Esophagus muscularis mucosa (tissue), 4 donors: ENCODE data around the gene MISP3. TPM values are rescaled to one million over a fixed set of nuclear protein-coding genes. Genes with fewer than 3 reads are reported as not detected.

ENCODE experiments used
- DNase-seq: peaks from one replicate; pipeline ENCODE4 v3.0.0-alpha.2; 2017; ENCODE audit errors: extremely low spot score
- H3K27ac ChIP-seq, 4 donors: fragments of 200-600 bp; sonication (generic); replicated peaks in 1 of 4; 1 replicate in 3 of 4; 2 replicates in 1 of 4; pipeline ENCODE4 v1.5.1; 2016 to 2019; ENCODE audit warnings: mild to moderate bottlenecking in 1 of 4
- H3K27me3 ChIP-seq, 4 donors: fragments of 200-600 bp; sonication (generic); one replicate each; pipeline versions ENCODE4 v1.5.1 to v1.6.0; 2016 to 2019
- H3K36me3 ChIP-seq, 4 donors: fragments of 200-600 bp; sonication (generic); one replicate each; pipeline ENCODE4 v1.5.1; 2016 to 2019
- H3K4me1 ChIP-seq, 4 donors: fragments of 200-600 bp; sonication (generic); one replicate each; pipeline ENCODE4 v1.5.1; 2016 to 2019
- H3K4me3 ChIP-seq, 4 donors: fragments of 200-600 bp; sonication (generic); 1 replicate in 2 of 4; 2 replicates in 2 of 4; pipeline ENCODE4 v1.5.1; 2016 to 2019; ENCODE audit warnings: mild to moderate bottlenecking in 4 of 4, moderate library complexity in 1 of 4
- H3K9me3 ChIP-seq, 4 donors: fragments of 200-600 bp; sonication (generic); 1 replicate in 3 of 4; 2 replicates in 1 of 4; pipeline ENCODE4 v1.5.1; 2016 to 2019
- EP300 ChIP-seq: sonication (generic); formaldehyde crosslinking; IDR thresholded peaks from one replicate; pipeline ENCODE4 v1.6.1; 2017; ENCODE audit warnings: antibody characterized with exemption
- POLR2A ChIP-seq: fragments of 450-650 bp; IDR thresholded peaks from one replicate; pipeline ENCODE4 v1.6.1; 2017; ENCODE audit warnings: antibody characterized with exemption, moderate library complexity, mild to moderate bottlenecking, low read depth
- POLR2AphosphoS5 ChIP-seq, 2 donors: sonication (generic); formaldehyde crosslinking; IDR thresholded peaks; one replicate each; pipeline ENCODE4 v1.6.1; 2017; ENCODE audit warnings: antibody characterized with exemption in 2 of 2
- WGBS: methylation state at CpG from one replicate; pipeline ENCODE4 v1.1.5; 2018; 5-methylcytosine and 5-hydroxymethylcytosine counted together
- intact Hi-C: fragments of 100-400 bp; cut with DNase I; formaldehyde crosslinking; loops from one replicate; pipeline ENCODE4 v1.15.1; 2023
- total RNA-seq, 4 donors: library from RNA; depleted of rRNA; stranded (reverse); fragments of >200 nt; gene quantifications; one replicate each; pipeline versions ENCODE4 v1.1.0 to v1.2.1, GENCODE V29; 2016
- TF ChIP-seq, protein P1 (sequence below), 3 experiments: fragments of 200-600 bp in 2 of 3; fragments of 450-650 bp in 1 of 3; sonication (generic) in 2 of 3; IDR thresholded peaks; one replicate each; pipeline ENCODE4 v1.5.1; 2017 to 2019; ENCODE audit warnings: antibody characterized with exemption in 3 of 3, mild to moderate bottlenecking in 2 of 3, moderate library complexity in 1 of 3

MISP3 gene
- total RNA-seq, 4 donors from 2014 or later, result 1.5 to 11.1 (median 7.6) TPM

DNA sequence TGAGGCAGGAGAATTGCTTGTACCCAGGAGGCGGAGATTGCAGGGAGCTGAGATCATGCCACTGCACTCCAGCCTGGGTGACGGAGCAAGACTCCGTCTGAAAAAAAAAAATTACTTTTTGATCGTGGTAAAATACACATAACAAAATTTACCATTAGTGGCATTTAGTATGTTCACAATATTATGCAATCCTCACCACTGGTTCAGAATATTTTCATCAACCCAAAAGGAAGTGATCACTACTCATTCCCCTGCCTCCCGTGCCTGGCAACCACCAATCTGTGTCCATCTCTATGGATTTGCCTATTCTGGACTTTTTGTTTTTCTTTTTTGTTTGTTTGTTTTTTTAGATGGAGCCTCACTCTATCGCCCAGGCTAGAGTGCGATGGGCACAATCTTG is 9.5 kb upstream of the MISP3 start:
- no peak overlapping the region for H3K4me3 ChIP-seq
- no peak overlapping the region for H3K27ac ChIP-seq
- peaks cover 0 to 55% (median 21%) of the 10 kb centered on the region in 4 donors for H3K27me3 ChIP-seq
- no peak for DNase-seq
- H3K36me3 ChIP-seq, result no peaks in the 10 kb centered on the region
- H3K4me1 ChIP-seq, result peaks cover 0 to 16% (median 12%) of the 10 kb centered on the region in 4 donors
- TF ChIP-seq EP300, result no peak
- TF ChIP-seq, protein P1, sequence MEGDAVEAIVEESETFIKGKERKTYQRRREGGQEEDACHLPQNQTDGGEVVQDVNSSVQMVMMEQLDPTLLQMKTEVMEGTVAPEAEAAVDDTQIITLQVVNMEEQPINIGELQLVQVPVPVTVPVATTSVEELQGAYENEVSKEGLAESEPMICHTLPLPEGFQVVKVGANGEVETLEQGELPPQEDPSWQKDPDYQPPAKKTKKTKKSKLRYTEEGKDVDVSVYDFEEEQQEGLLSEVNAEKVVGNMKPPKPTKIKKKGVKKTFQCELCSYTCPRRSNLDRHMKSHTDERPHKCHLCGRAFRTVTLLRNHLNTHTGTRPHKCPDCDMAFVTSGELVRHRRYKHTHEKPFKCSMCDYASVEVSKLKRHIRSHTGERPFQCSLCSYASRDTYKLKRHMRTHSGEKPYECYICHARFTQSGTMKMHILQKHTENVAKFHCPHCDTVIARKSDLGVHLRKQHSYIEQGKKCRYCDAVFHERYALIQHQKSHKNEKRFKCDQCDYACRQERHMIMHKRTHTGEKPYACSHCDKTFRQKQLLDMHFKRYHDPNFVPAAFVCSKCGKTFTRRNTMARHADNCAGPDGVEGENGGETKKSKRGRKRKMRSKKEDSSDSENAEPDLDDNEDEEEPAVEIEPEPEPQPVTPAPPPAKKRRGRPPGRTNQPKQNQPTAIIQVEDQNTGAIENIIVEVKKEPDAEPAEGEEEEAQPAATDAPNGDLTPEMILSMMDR (IDR thresholded peaks at IDR 0.05), result no peak
- TF ChIP-seq POLR2A, result no peak
- intact Hi-C loops, result no loop called here
- no peaks in the 10 kb centered on the region for H3K9me3 ChIP-seq
- 62% methylated on average over 7 of the region's 7 CpGs for WGBS

DNA sequence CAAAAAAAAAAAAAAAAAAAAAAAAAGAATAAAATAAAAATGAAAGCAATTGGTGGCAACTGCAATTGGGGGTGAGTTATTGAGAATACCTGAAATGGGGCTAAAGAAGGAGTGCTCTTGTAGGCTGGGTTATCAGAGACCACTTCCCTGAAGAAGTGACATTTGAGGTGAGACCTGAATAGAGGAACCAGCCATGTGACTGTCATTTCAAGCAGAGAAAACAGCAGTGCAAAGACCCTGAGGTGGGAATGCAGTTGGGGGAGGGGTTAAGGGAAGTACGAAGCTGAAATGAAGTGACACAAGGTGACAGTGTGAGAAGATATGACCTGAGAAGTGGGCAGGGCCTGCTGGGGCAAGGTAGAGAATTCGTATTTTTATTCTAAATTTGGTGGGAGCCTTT is 6.5 kb upstream of the MISP3 start:
- H3K27ac ChIP-seq, result no peak overlapping the region
- DNase-seq, result no peak
- H3K36me3 ChIP-seq, result no peaks in the 10 kb centered on the region
- no peaks in the 10 kb centered on the region for H3K9me3 ChIP-seq
- H3K27me3 ChIP-seq, result peaks cover 0 to 24% (median 2%) of the 10 kb centered on the region in 4 donors
- no peaks in the 10 kb centered on the region for H3K4me1 ChIP-seq
- TF ChIP-seq POLR2A (no peak), POLR2AphosphoS5 (IDR thresholded peaks at IDR 0.05) (no peak), EP300 (no peak)
- TF ChIP-seq, protein P1 (IDR thresholded peaks at IDR 0.05), result no peak
- intact Hi-C loops, result no loop called here
- no peak overlapping the region for H3K4me3 ChIP-seq
- 71% methylated on average over 2 of the region's 2 CpGs for WGBS

DNA sequence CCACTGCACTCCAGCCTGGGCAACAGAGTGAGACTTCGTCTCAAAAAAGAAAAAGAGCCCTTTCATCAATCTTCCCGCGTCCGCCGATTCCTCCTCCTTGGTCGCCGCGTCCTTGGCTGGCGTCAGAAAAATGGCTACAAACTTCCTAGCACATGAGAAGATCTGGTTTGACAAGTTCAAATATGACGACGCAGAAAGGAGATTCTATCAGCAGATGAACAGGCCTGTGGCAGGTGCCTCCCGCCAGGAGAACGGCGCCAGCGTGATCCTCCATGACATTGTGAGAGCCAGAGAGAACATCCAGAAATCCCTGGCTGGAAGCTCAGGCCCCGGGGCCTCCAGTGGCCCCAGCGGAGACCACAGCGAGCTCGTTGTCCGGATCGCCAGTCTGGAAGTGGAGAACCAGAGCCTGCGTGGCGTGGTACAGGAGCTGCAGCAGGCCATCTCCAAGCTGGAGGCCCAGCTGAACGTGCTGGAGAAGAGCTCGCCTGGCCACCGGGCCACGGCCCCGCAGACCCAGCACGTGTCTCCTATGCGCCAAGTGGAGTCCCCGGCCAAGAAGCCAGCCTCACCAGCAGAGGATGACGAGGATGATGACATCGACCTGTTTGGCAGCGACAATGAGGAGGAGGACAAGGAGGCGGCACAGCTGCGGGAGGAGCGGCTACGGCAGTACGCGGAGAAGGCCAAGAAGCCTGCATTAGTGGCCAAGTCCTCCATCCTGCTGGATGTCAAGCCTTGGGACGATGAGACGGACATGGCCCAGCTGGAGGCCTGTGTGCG is 2.1 kb upstream of the MISP3 start:
- intact Hi-C loops, result loop anchor here (5.0 to 10.0 kb wide), 2 partner anchors 67 to 286 kb away; partner anchors contain the start of gene ASF1B
- Histone ChIP-seq H3K36me3 (no peaks in the 10 kb centered on the region), H3K27me3 (no peaks in the 10 kb centered on the region), H3K27ac (no peak overlapping the region), H3K4me1 (peaks cover 18 to 37% (median 37%) of the 10 kb centered on the region in 4 donors), H3K9me3 (no peaks in the 10 kb centered on the region), H3K4me3 (no peak overlapping the region)
- no peak for DNase-seq
- 97% methylated on average over 28 of the region's 43 CpGs for WGBS
- TF ChIP-seq POLR2AphosphoS5 (IDR thresholded peaks at IDR 0.05) (no peak), POLR2A (no peak), EP300 (no peak)
- TF ChIP-seq, protein P1 (IDR thresholded peaks at IDR 0.05), result no peak

DNA sequence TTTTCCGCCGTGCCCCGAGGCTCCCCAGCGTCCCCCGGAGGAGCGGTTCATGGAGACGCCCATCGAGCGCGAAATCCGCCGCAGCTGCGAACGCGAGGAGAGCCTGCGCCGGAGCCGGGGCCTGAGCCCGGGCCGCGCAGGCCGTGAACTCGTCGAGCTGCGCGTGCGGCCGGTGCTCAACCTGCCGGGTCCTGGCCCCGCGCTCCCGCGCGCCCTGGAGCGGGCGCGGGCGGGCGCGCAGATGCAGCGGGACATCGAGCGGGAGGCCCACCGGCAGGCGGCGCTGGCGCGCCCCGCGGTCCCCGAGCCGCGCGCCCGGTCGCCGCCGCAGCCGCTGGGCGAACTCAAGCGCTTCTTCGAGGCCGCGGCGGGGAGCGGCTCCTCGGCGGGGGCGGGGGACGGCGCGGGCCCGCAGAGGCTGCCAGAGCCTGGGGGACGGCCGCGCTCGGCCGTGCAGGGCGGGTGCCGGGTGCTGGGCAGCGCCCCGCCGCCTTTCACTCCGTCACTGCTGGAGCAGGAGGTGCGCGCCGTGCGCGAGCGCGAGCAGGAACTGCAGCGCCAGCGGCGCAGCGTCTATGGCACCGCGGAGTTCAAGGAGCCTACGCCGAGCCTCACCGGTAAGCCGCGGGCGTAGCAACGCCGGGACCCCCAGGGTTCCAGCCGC is 807 bp downstream of the MISP3 start:
- no peaks in the 10 kb centered on the region for H3K9me3 ChIP-seq
- intact Hi-C loops, result loop anchor here (2.0 to 10.0 kb wide), 3 partner anchors 45 to 289 kb away; partner anchors contain the start of gene ASF1B
- WGBS, result no CpG with 5 or more reads among the region's 106 CpGs
- H3K4me3 ChIP-seq, result peak overlapping the region; percentile 64 to 81 (median 75)
- H3K36me3 ChIP-seq, result no peaks in the 10 kb centered on the region
- peak overlapping the region; percentile 86 to 94 (median 89) for H3K27ac ChIP-seq
- no peak for TF ChIP-seq POLR2A
- peak; percentile 38 to 81 for TF ChIP-seq POLR2AphosphoS5 (IDR thresholded peaks at IDR 0.05)
- TF ChIP-seq, protein P1 (IDR thresholded peaks at IDR 0.05), result peak; percentile 37 to 85 (median 67)
- H3K4me1 ChIP-seq, result peaks cover 25 to 45% (median 43%) of the 10 kb centered on the region in 4 donors
- no peaks in the 10 kb centered on the region for H3K27me3 ChIP-seq
- no peak for DNase-seq
